Endothelial cell of umbilical vein (primary cell): ENCODE measurements around the gene SORCS2.

Experiments
- CTCF ChIP-seq, 2 donors: IDR thresholded peaks; 1 replicate in 1 of 2; 2 replicates in 1 of 2; pipeline ENCODE4 v1.5.1; 2011; ENCODE audit warnings: low read length in 2 of 2, mild to moderate bottlenecking in 2 of 2, moderate library complexity in 2 of 2, control low read depth in 1 of 2, inconsistent platforms in 1 of 2, low read depth in 1 of 2; ENCODE audit not compliant: insufficient read depth in 1 of 2; ENCODE audit errors: extremely low read depth in 1 of 2
- EZH2 ChIP-seq: IDR thresholded peaks from 2 replicates; pipeline ENCODE4 v1.6.1; 2012; ENCODE audit warnings: borderline replicate concordance, low read depth, mild to moderate bottlenecking, moderate library complexity, low read length, inconsistent platforms; ENCODE audit not compliant: severe bottlenecking
- FOS ChIP-seq: IDR thresholded peaks from 2 replicates; pipeline ENCODE4 v1.6.1; 2011; ENCODE audit warnings: mild to moderate bottlenecking, low read length, moderate library complexity, borderline replicate concordance; ENCODE audit not compliant: insufficient read depth
- JUN ChIP-seq: IDR thresholded peaks from 2 replicates; pipeline ENCODE4 v1.6.1; 2011; ENCODE audit warnings: borderline replicate concordance, low read depth; ENCODE audit not compliant: insufficient read length, insufficient read depth
- POLR2A ChIP-seq: IDR thresholded peaks from 2 replicates; pipeline ENCODE4 v1.6.1; 2012; ENCODE audit warnings: low read depth, mild to moderate bottlenecking, control low read depth, low read length

- no peak for TF ChIP-seq CTCF (IDR thresholded peaks at IDR 0.05; ENCODE audit: extremely low read depth in 1 of 2, insufficient read depth in 1 of 2, low read depth in 1 of 2, low read length in 2 of 2)
- no peak for TF ChIP-seq POLR2A
- TF ChIP-seq EZH2, result no peak
- no peak for TF ChIP-seq FOS
- no peak for TF ChIP-seq JUN
Measured at GRCh38 chr4:7485096-7485495, 292.8 kb downstream of the SORCS2 start.
